ENCODE measurements around the gene ONECUT2. TPM values are rescaled to one million over a fixed set of nuclear protein-coding genes. Genes with fewer than 3 reads are reported as not detected.

The ONECUT2 gene
- total and polyA plus RNA-seq, 9 of the 15 experiments (the other 6 are each of a cell fraction or from before 2014, with no cell fraction given) = 0.27 to 2.5 (median 0.83) TPM

DNA sequence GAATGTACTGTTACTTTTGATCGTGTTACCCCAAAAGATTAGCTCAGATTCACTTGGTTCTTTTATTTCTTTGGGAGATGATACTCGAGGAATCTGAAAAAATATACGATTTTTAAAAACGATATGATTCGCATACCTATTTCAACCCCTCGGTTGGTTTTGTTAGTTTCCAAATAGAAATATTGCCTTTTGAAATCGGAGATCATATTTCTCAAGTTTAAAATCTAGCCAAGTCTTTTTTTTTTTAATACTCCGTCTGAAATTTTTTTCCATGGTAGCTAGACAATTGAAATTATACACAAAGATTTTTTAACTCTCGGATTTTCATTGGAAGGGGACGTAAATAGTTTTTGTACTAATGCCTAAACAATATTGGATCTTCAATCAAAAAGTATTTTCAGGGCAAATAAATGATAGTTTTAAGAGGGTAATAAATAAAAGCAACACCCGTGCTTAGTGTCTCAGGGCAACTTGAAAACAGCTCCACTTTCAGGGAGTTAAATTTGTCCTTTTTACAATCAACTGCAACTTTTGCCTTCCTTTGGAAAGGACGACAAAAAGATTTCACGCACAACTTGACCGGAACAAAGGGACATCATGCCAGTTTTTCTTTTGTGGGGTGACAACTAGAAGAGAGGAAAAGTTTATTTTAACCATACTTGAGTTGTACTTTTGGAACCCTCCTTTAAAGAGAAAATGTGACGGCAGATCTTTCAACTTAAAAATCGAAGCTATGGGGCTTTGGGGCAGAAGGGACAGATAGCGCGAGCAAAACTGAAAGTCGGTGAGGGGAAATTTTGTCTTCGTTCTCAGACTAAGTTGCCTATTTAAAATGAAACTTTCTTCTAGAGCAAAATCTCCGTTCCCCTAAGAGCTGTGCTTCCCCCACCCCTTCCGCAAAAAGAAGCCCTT lies 5.8 kb upstream of the ONECUT2 start (continued):
- TF ChIP-seq, protein P1, sequence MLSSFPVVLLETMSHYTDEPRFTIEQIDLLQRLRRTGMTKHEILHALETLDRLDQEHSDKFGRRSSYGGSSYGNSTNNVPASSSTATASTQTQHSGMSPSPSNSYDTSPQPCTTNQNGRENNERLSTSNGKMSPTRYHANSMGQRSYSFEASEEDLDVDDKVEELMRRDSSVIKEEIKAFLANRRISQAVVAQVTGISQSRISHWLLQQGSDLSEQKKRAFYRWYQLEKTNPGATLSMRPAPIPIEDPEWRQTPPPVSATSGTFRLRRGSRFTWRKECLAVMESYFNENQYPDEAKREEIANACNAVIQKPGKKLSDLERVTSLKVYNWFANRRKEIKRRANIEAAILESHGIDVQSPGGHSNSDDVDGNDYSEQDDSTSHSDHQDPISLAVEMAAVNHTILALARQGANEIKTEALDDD (IDR thresholded peaks at IDR 0.05) = no peak
- TF ChIP-seq RBM14 (IDR thresholded peaks at IDR 0.05; ENCODE audit: borderline replicate concordance, insufficient read depth, low read depth, low read length) = no peak
- TF ChIP-seq TAF15 (IDR thresholded peaks at IDR 0.05; ENCODE audit: low read depth, low read length) = no peak
- TF ChIP-seq POU5F1 (IDR thresholded peaks at IDR 0.05; ENCODE audit: borderline replicate concordance, low read depth, low read length, partially characterized antibody) = no peak

DNA sequence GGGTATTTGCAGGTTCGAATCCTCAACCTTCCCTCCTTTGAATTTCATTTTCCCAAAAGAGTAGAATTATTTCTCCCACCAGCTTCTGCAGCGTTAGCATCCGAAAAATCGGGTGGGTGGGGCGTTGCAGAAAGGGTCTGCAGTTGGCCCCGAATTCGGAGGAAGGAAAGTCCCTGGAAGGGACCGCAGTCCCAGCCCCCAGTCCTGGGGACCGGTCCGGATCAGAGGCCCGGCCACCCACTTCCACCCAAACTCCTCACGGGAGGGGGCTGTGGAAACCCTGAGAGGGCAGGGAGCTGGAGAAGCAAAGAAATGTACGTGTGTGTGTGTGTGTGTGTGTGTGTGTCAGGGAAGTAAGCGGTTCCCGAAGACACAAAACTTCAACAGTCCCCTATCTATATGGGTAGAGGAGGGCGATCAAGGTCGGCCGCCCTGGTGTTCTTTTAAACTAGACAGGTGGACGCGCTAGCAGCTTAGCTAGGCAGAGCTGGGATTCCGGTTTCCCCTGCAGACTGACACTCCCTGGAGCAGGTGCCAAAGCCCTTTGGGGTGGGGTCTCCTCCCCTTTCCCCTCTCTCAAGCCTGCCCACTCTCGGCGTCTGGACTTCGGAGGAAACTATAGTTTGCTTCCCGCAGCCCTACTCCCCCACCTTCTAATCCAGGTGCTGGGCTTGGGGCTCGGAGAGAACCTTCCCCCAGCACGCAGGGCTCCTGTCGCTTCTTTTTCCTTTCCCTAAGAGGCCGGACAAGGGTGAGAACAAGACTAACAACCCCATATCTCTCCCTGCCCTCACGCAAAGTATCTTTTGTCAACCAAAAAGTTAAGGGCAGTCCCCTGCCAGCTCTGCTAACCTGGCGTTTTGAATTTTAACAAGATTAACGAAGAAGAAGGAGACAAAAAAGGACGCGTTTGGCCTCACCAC lies 4.8 kb upstream of the ONECUT2 start:
- POLR2A ChIA-PET = interaction anchor here (0.6 kb wide), 1 partner anchor 518 kb away, joined by 5 read pairs; no protein-coding TSS in a partner anchor
- ATAC-seq (no peak), DNase-seq (ENCODE audit: extremely low read depth in 1 of 4, low spot score in 3 of 4) (peak in 1 of 4 experiments; percentile 2), FAIRE-seq (no peak)
- Histone ChIP-seq H3K9me1 (ENCODE audit: control insufficient read depth, insufficient read depth, low read length) (no peaks in the 10 kb centered on the region), H3K79me2 (ENCODE audit: control insufficient read depth, insufficient read depth, low read length) (no peaks in the 10 kb centered on the region), H2AFZ (ENCODE audit: low read depth, low read length) (no peak overlapping the region), H4K20me1 (replicated peaks; ENCODE audit: control insufficient read depth, insufficient read depth, low read length) (no peaks in the 10 kb centered on the region), H3K27me3 (ENCODE audit: control insufficient read depth in 2 of 2, insufficient read depth in 2 of 2, low read length in 2 of 2) (peaks cover 17 to 38% of the 10 kb centered on the region in 2 experiments; a peak in 4 of 5 replicates), H3K4me2 (ENCODE audit: insufficient read depth, low read length) (no peak overlapping the region), H3K4me1 (replicated peaks in 1 of 2; ENCODE audit: control insufficient read depth in 2 of 2, insufficient read depth in 2 of 2, low read length in 2 of 2) (peaks cover 2 to 12% of the 10 kb centered on the region in 2 experiments; a peak in 4 of 5 replicates), H3K27ac (ENCODE audit: extremely low read depth, low read depth, low read length) (no peak overlapping the region), H3K9ac (ENCODE audit: insufficient read depth in 1 of 2, low read depth in 2 of 2, low read length in 2 of 2) (no peak overlapping the region), H3K9me3 (replicated peaks; ENCODE audit: control insufficient read depth, insufficient read depth, low read depth, low read length) (no peaks in the 10 kb centered on the region), H3K4me3 (no peak overlapping the region), H3K36me3 (ENCODE audit: control insufficient read depth, insufficient read depth, low read length) (no peaks in the 10 kb centered on the region)
- intact Hi-C loops (cut with micrococcal nuclease) (no loop called here), in situ Hi-C loops (cut with MboI) (no loop called here)
- TF ChIP-seq MAZ (CRISPR knock-in tag; conservative IDR thresholded peaks at IDR 0.05 in 1 of 2, IDR thresholded peaks at IDR 0.05 in 1 of 2) = no peak
- no peak for TF ChIP-seq JUN (IDR thresholded peaks at IDR 0.05; ENCODE audit: borderline replicate concordance, low read depth, low read length)
- TF ChIP-seq JUN (CRISPR knock-in tag; IDR thresholded peaks at IDR 0.05; ENCODE audit: borderline replicate concordance) = no peak
- no peak for TF ChIP-seq TOE1 (IDR thresholded peaks at IDR 0.05; ENCODE audit: borderline replicate concordance)
- no peak for TF ChIP-seq TOE1 (CRISPR knock-in tag; IDR thresholded peaks at IDR 0.05; ENCODE audit: borderline replicate concordance, low read depth)
- 20% methylated on average over 10 of the region's 34 CpGs for WGBS (ENCODE audit: insufficient coverage, low coverage, missing lambda C conversion rate)
- CTCF ChIA-PET (ENCODE audit: low intra/inter-chr PET ratio) = no interaction called here
- BruUV-seq (replicated peaks) = no TSS peak
